ENCODE measurements around the gene CMYA5. TPM values are rescaled to one million over a fixed set of nuclear protein-coding genes. Genes with fewer than 3 reads are reported as not detected.
A peak's percentile ranks its signal among the peaks of the same experiment; 100 is the strongest.

CMYA5 gene
- total and polyA plus RNA-seq, 9 of the 15 experiments (the other 6 are each of a cell fraction or from before 2014, with no cell fraction given): 0.18 to 1.1 (median 0.32) TPM

- TF ChIP-seq CREB3 (tag; conservative IDR thresholded peaks at IDR 0.05; ENCODE audit: low read depth) (no peak), STAT5A (IDR thresholded peaks at IDR 0.05; ENCODE audit: borderline replicate concordance, low read length) (peak; percentile 59; the same call in 1 of the 2 replicates), ZFPM2 (CRISPR knock-in tag; IDR thresholded peaks at IDR 0.05) (no peak), CREM (IDR thresholded peaks at IDR 0.05; ENCODE audit: low read depth) (peak; percentile 58), DNMT1 (IDR thresholded peaks at IDR 0.05) (no peak), NCOA1 (IDR thresholded peaks at IDR 0.05; ENCODE audit: low read depth) (peak; percentile 68; the same call in 1 of the 2 replicates), ATF4 (CRISPR knock-in tag; IDR thresholded peaks at IDR 0.05) (no peak), ZNF3 (CRISPR knock-in tag; IDR thresholded peaks at IDR 0.05) (no peak), CEBPG (CRISPR knock-in tag; IDR thresholded peaks at IDR 0.05) (no peak), CEBPG (tag; conservative IDR thresholded peaks at IDR 0.05 in 1 of 2, IDR thresholded peaks at IDR 0.05 in 1 of 2) (no peak), MEF2D (tag; conservative IDR thresholded peaks at IDR 0.05; ENCODE audit: low read depth) (peak; percentile 65), MLX (CRISPR knock-in tag; conservative IDR thresholded peaks at IDR 0.05) (no peak), RAD21 (CRISPR knock-in tag; conservative IDR thresholded peaks at IDR 0.05 in 1 of 2, IDR thresholded peaks at IDR 0.05 in 1 of 2) (no peak), ZFP36 (IDR thresholded peaks at IDR 0.05; ENCODE audit: low read depth, low read length, partially characterized antibody) (no peak), ZNF398 (CRISPR knock-in tag; IDR thresholded peaks at IDR 0.05) (no peak), RREB1 (CRISPR knock-in tag; IDR thresholded peaks at IDR 0.05) (no peak), GTF2F1 (IDR thresholded peaks at IDR 0.05; ENCODE audit: low read depth, low read length) (no peak)
These were observed 121.4 kb downstream of the CMYA5 start (continued) for GRCh38 chr5:79811081-79811480.

Data from K562 (cell line).